GM19240 (cell line): ENCODE data around the gene PAK4.

ENCODE experiments used
- DNase-seq: peaks from one replicate; pipeline ENCODE4 v3.0.0; 2011; ENCODE audit warnings: low spot score; ENCODE audit not compliant: insufficient read length

PAK4 gene

GRCh38 chr19:39180749-39181148 is 55.2 kb downstream of the PAK4 start:
- DNase-seq: no peak

GRCh38 chr19:39181500-39182173 is 56.1 kb downstream of the PAK4 start:
- DNase-seq: no peak

- no peak for DNase-seq
Measured at GRCh38 chr19:39182174-39182505, 56.6 kb downstream of the PAK4 start.

GRCh38 chr19:39183104-39183503 is 57.5 kb downstream of the PAK4 start:
- no peak for DNase-seq

- DNase-seq: no peak
Measured at GRCh38 chr19:39186391-39186790, 60.8 kb downstream of the PAK4 start.

- DNase-seq: no peak
Measured at GRCh38 chr19:39187552-39187943, 62.0 kb downstream of the PAK4 start.

GRCh38 chr19:39188960-39189359 is 63.4 kb downstream of the PAK4 start:
- DNase-seq: no peak

- no peak for DNase-seq
Measured at GRCh38 chr19:39190768-39191167, 65.2 kb downstream of the PAK4 start.

- no peak for DNase-seq
Measured at GRCh38 chr19:39192846-39193245, 67.3 kb downstream of the PAK4 start.

GRCh38 chr19:39193803-39194202 is 68.2 kb downstream of the PAK4 start:
- DNase-seq: no peak

GRCh38 chr19:39194832-39195542 is 69.4 kb downstream of the PAK4 start:
- DNase-seq: no peak

- DNase-seq: no peak
Measured at GRCh38 chr19:39195755-39196154, 70.2 kb downstream of the PAK4 start.

GRCh38 chr19:39196320-39196719 is 70.7 kb downstream of the PAK4 start:
- no peak for DNase-seq

- no peak for DNase-seq
Measured at GRCh38 chr19:39196860-39197562, 71.4 kb downstream of the PAK4 start, which contains the start of gene NCCRP1. TSS of gene NCCRP1 (plus strand) at chr19:39196964. CDS start at chr19:39196983, 19 bp downstream.

- no peak for DNase-seq
Measured at GRCh38 chr19:39197808-39198207, 72.2 kb downstream of the PAK4 start.

- DNase-seq: no peak
Measured at GRCh38 chr19:39199025-39199424, 73.4 kb downstream of the PAK4 start.

- no peak for DNase-seq
Measured at GRCh38 chr19:39200066-39200802, 74.6 kb downstream of the PAK4 start.

- no peak for DNase-seq
Measured at GRCh38 chr19:39200803-39201115, 75.2 kb downstream of the PAK4 start.

GRCh38 chr19:39202998-39203355 is 77.4 kb downstream of the PAK4 start:
- no peak for DNase-seq

- DNase-seq: no peak
Measured at GRCh38 chr19:39203372-39204341, 78.1 kb downstream of the PAK4 start, which contains the start of gene SYCN. TSS of gene SYCN (minus strand) at chr19:39204263. CDS start at chr19:39204254, 9 bp downstream.

- DNase-seq: no peak
Measured at GRCh38 chr19:39205449-39205764, 79.8 kb downstream of the PAK4 start.
